ENCODE data around the gene MCM5. TPM values are rescaled to one million over a fixed set of nuclear protein-coding genes. Genes with fewer than 3 reads are reported as not detected.
"Not testable (repeated sequence)": the region's sequence is repeated elsewhere in the genome, so short reads cannot be mapped to it uniquely, and the experiment has no call there.

The MCM5 gene
- total RNA-seq, 1 experiment from 2014 or later, result 112 TPM

GRCh38 chr22:35361001-35361558, 38.9 kb upstream of the MCM5 start:
- ATAC-seq, result no peak
- CTCF ChIA-PET, result no interaction called here
- Histone ChIP-seq H4K20me1 (ENCODE audit: low read length) (no peaks in the 10 kb centered on the region), H3K79me2 (ENCODE audit: low read length) (no peaks in the 10 kb centered on the region), H3K27ac (ENCODE audit: low read length) (no peak overlapping the region), H3K4me3 (ENCODE audit: low read length) (no peak overlapping the region), H3K36me3 (ENCODE audit: low read depth, low read length) (no peaks in the 10 kb centered on the region), H3K9me2 (replicated peaks; ENCODE audit: low read length) (no peaks in the 10 kb centered on the region), H3K9me3 (ENCODE audit: low read length) (no peaks in the 10 kb centered on the region), H3K9ac (ENCODE audit: low read length) (no peak overlapping the region), H3K4me2 (ENCODE audit: low read length) (no peak overlapping the region), H3K4me1 (ENCODE audit: insufficient read depth, low read length) (peaks cover 13% of the 10 kb centered on the region), H2AFZ (ENCODE audit: low read length) (no peak overlapping the region), H3F3A (ENCODE audit: low read length, unreplicated experiment) (no peaks in the 10 kb centered on the region), H3K27me3 (ENCODE audit: low read length) (no peaks in the 10 kb centered on the region)
- intact Hi-C loops (cut with micrococcal nuclease), result no loop called here
- POLR2A ChIA-PET (ENCODE audit: unreplicated experiment), result no interaction called here
- BruUV-seq (replicated peaks), result no TSS peak
- DNase-seq, result no peak
- TF ChIP-seq CTCF (conservative IDR thresholded peaks at IDR 0.05; ENCODE audit: low read depth, low read length) (no peak), EZH2phosphoT487 (IDR thresholded peaks at IDR 0.05; ENCODE audit: borderline replicate concordance, low read length) (no peak), EZH2 (IDR thresholded peaks at IDR 0.05; ENCODE audit: low read length, unreplicated experiment) (no peak)

- H3K27me3 ChIP-seq (ENCODE audit: low read length), result no peaks in the 10 kb centered on the region
- H3K9me2 ChIP-seq (replicated peaks; ENCODE audit: low read length), result no peaks in the 10 kb centered on the region
- peaks cover 7% of the 10 kb centered on the region for H3K4me1 ChIP-seq (ENCODE audit: insufficient read depth, low read length)
- BruUV-seq (replicated peaks), result no TSS peak
- H4K20me1 ChIP-seq (ENCODE audit: low read length), result no peaks in the 10 kb centered on the region
- ATAC-seq (no peak), DNase-seq (no peak)
- ChIA-PET CTCF (no interaction called here), POLR2A (ENCODE audit: unreplicated experiment) (interaction anchor here (0.6 kb wide), 1 partner anchor 220 kb away, joined by 3 read pairs; no protein-coding TSS in a partner anchor)
- 0 out of 2 replicates have a peak overlapping the region, but pooled peaks have one; percentile 6 for H3K9ac ChIP-seq (ENCODE audit: low read length)
- H3K9me3 ChIP-seq (ENCODE audit: low read length), result no peaks in the 10 kb centered on the region
- no peak overlapping the region for H2AFZ ChIP-seq (ENCODE audit: low read length)
- no peak overlapping the region for H3K4me3 ChIP-seq (ENCODE audit: low read length)
- intact Hi-C loops (cut with micrococcal nuclease), result no loop called here
- H3K79me2 ChIP-seq (ENCODE audit: low read length), result no peaks in the 10 kb centered on the region
- peak overlapping the region; percentile 14; the same call in 1 of the 2 replicates for H3K4me2 ChIP-seq (ENCODE audit: low read length)
- no peaks in the 10 kb centered on the region for H3K36me3 ChIP-seq (ENCODE audit: low read depth, low read length)
- peak overlapping the region; percentile 62 for H3K27ac ChIP-seq (ENCODE audit: low read length)
- H3F3A ChIP-seq (ENCODE audit: low read length, unreplicated experiment), result no peaks in the 10 kb centered on the region
- TF ChIP-seq EZH2 (IDR thresholded peaks at IDR 0.05; ENCODE audit: low read length, unreplicated experiment), result no peak
- TF ChIP-seq EZH2phosphoT487 (IDR thresholded peaks at IDR 0.05; ENCODE audit: borderline replicate concordance, low read length), result no peak
- TF ChIP-seq CTCF (conservative IDR thresholded peaks at IDR 0.05; ENCODE audit: low read depth, low read length), result no peak
These were observed 36.3 kb upstream of the MCM5 start for GRCh38 chr22:35363566-35364086.

GRCh38 chr22:35364230-35364629, 35.7 kb upstream of the MCM5 start:
- DNase-seq (peak; percentile 74), ATAC-seq (peak; percentile 96)
- POLR2A ChIA-PET (ENCODE audit: unreplicated experiment); H3K36me3 ChIP-seq (ENCODE audit: low read depth, low read length); BruUV-seq (replicated peaks); H3K4me1 ChIP-seq (ENCODE audit: insufficient read depth, low read length); H4K20me1 ChIP-seq (ENCODE audit: low read length); H3K9me2 ChIP-seq (replicated peaks; ENCODE audit: low read length); H3F3A ChIP-seq (ENCODE audit: low read length, unreplicated experiment); CTCF ChIA-PET; H2AFZ ChIP-seq (ENCODE audit: low read length); H3K79me2 ChIP-seq (ENCODE audit: low read length); H3K4me3 ChIP-seq (ENCODE audit: low read length); H3K9me3 ChIP-seq (ENCODE audit: low read length); H3K27me3 ChIP-seq (ENCODE audit: low read length); intact Hi-C loops (cut with micrococcal nuclease): not testable (repeated sequence)
- H3K4me2 ChIP-seq (ENCODE audit: low read length), result peak overlapping the region; percentile 14; the same call in 1 of the 2 replicates
- H3K27ac ChIP-seq (ENCODE audit: low read length), result peak overlapping the region; percentile 62
- H3K9ac ChIP-seq (ENCODE audit: low read length), result 0 out of 2 replicates have a peak overlapping the region, but pooled peaks have one; percentile 6

All from PC-3 (cell line).